Measurements from ENCODE around the gene CNKSR3. TPM values are rescaled to one million over a fixed set of nuclear protein-coding genes. Genes with fewer than 3 reads are reported as not detected.

CNKSR3 gene
- total RNA-seq, 1 donor, result 2.4 TPM

GRCh38 chr6:154504102-154504501 lies 6.4 kb downstream of the CNKSR3 start:
- peak in 1 of 3 donors; percentile 50 for DNase-seq (ENCODE audit: low read depth in 2 of 3, low spot score in 2 of 3)

- no peak for DNase-seq (ENCODE audit: low read depth in 2 of 3, low spot score in 2 of 3)
These were observed 6.8 kb downstream of the CNKSR3 start for GRCh38 chr6:154503658-154504057.

GRCh38 chr6:154502553-154502952 lies 7.9 kb downstream of the CNKSR3 start:
- DNase-seq (ENCODE audit: low read depth in 2 of 3, low spot score in 2 of 3), result peak in 1 of 3 donors; percentile 32

GRCh38 chr6:154501578-154501868 lies 9.0 kb downstream of the CNKSR3 start:
- no peak for DNase-seq (ENCODE audit: low read depth in 2 of 3, low spot score in 2 of 3)

GRCh38 chr6:154500769-154501577 lies 9.5 kb downstream of the CNKSR3 start:
- no peak for DNase-seq (ENCODE audit: low read depth in 2 of 3, low spot score in 2 of 3)

GRCh38 chr6:154499855-154500589 lies 10.5 kb downstream of the CNKSR3 start:
- DNase-seq (ENCODE audit: low read depth in 2 of 3, low spot score in 2 of 3), result no peak

- DNase-seq (ENCODE audit: low read depth in 2 of 3, low spot score in 2 of 3), result no peak
These were observed 12.0 kb downstream of the CNKSR3 start for GRCh38 chr6:154498340-154498934.

- no peak for DNase-seq (ENCODE audit: low read depth in 2 of 3, low spot score in 2 of 3)
These were observed 13.5 kb downstream of the CNKSR3 start for GRCh38 chr6:154496793-154497517.

GRCh38 chr6:154496186-154496585 lies 14.3 kb downstream of the CNKSR3 start:
- DNase-seq (ENCODE audit: low read depth in 2 of 3, low spot score in 2 of 3), result no peak

GRCh38 chr6:154494592-154495311 lies 15.7 kb downstream of the CNKSR3 start:
- DNase-seq (ENCODE audit: low read depth in 2 of 3, low spot score in 2 of 3), result no peak

- no peak for DNase-seq (ENCODE audit: low read depth in 2 of 3, low spot score in 2 of 3)
These were observed 18.7 kb downstream of the CNKSR3 start for GRCh38 chr6:154491567-154492470.

- no peak for DNase-seq (ENCODE audit: low read depth in 2 of 3, low spot score in 2 of 3)
These were observed 20.7 kb downstream of the CNKSR3 start for GRCh38 chr6:154489822-154490221.

- DNase-seq (ENCODE audit: low read depth in 2 of 3, low spot score in 2 of 3), result no peak
These were observed 21.6 kb downstream of the CNKSR3 start for GRCh38 chr6:154488802-154489437.

- DNase-seq (ENCODE audit: low read depth in 2 of 3, low spot score in 2 of 3), result no peak
These were observed 22.3 kb downstream of the CNKSR3 start for GRCh38 chr6:154488248-154488593.

- DNase-seq (ENCODE audit: low read depth in 2 of 3, low spot score in 2 of 3), result no peak
These were observed 22.9 kb downstream of the CNKSR3 start for GRCh38 chr6:154487367-154488247.

- DNase-seq (ENCODE audit: low read depth in 2 of 3, low spot score in 2 of 3), result no peak
These were observed 24.7 kb downstream of the CNKSR3 start for GRCh38 chr6:154485815-154486214.

- DNase-seq (ENCODE audit: low read depth in 2 of 3, low spot score in 2 of 3), result no peak
These were observed 25.5 kb downstream of the CNKSR3 start for GRCh38 chr6:154484942-154485341.

- DNase-seq (ENCODE audit: low read depth in 2 of 3, low spot score in 2 of 3), result no peak
These were observed 27.6 kb downstream of the CNKSR3 start for GRCh38 chr6:154482858-154483257.
